HepG2 (cell line): ENCODE results near the gene GGA3. TPM values are rescaled to one million over a fixed set of nuclear protein-coding genes. Genes with fewer than 3 reads are reported as not detected.

Source experiments
- ATF7 ChIP-seq, 2 experiments: fragments of 450-650 bp in 1 of 2; sonication (generic) in 1 of 2; formaldehyde crosslinking in 1 of 2; IDR thresholded peaks; 2 replicates each; pipeline versions ENCODE4 v1.4.0 to v1.6.1; 2016 to 2020; ENCODE audit warnings: antibody characterized with exemption in 1 of 2, mild to moderate bottlenecking in 1 of 2, missing genetic modification reagents in 1 of 2
- CCDC6 ChIP-seq: sonication (generic); formaldehyde crosslinking; IDR thresholded peaks from 2 replicates; pipeline ENCODE4 v1.8.1; 2022; ENCODE audit warnings: mild to moderate bottlenecking, missing genetic modification reagents, moderate library complexity
- CREBL2 ChIP-seq: sonication (generic); formaldehyde crosslinking; IDR thresholded peaks from 2 replicates; pipeline ENCODE4 v1.8.1; 2023; ENCODE audit warnings: missing genetic modification reagents, mild to moderate bottlenecking, borderline replicate concordance
- HMGA1 ChIP-seq: sonication (generic); formaldehyde crosslinking; conservative IDR thresholded peaks from 2 replicates; pipeline ENCODE4 v1.4.0; 2020; ENCODE audit warnings: missing genetic modification reagents
- NFYC ChIP-seq: IDR thresholded peaks from 2 replicates; pipeline ENCODE4 v1.6.1; 2016; ENCODE audit warnings: missing genetic modification reagents, missing compliant biosample characterization
- PHF8 ChIP-seq: sonication (generic); formaldehyde crosslinking; IDR thresholded peaks from 2 replicates; pipeline ENCODE4 v1.5.0; 2020; ENCODE audit warnings: missing genetic modification reagents
- PPARG ChIP-seq: conservative IDR thresholded peaks from 2 replicates; pipeline ENCODE4 v1.6.1; 2016; ENCODE audit warnings: missing biosample characterization, missing genetic modification reagents
- PRPF4 ChIP-seq: fragments of 200-400 bp; formaldehyde crosslinking; IDR thresholded peaks from 2 replicates; pipeline ENCODE4 v1.6.1; 2016; ENCODE audit warnings: low read length, low read depth; ENCODE audit not compliant: poor library complexity, severe bottlenecking
- SRF ChIP-seq: IDR thresholded peaks from 2 replicates; pipeline ENCODE4 v1.6.1; 2011; ENCODE audit warnings: mild to moderate bottlenecking, low read depth, low read length, moderate library complexity
- TEAD2 ChIP-seq: sonication (generic); formaldehyde crosslinking; IDR thresholded peaks from 2 replicates; pipeline ENCODE4 v1.9.0; 2021; ENCODE audit warnings: missing genetic modification reagents
- TGIF2 ChIP-seq: IDR thresholded peaks from 2 replicates; pipeline ENCODE4 v1.6.1; 2016; ENCODE audit warnings: control low read depth, missing compliant biosample characterization
- ZBTB4 ChIP-seq: sonication (generic); formaldehyde crosslinking; IDR thresholded peaks from 2 replicates; pipeline ENCODE4 v1.4.0; 2020; ENCODE audit warnings: missing genetic modification reagents, mild to moderate bottlenecking, borderline replicate concordance
- ZNF614 ChIP-seq: IDR thresholded peaks from 2 replicates; pipeline ENCODE4 v1.6.1; 2018; ENCODE audit warnings: missing biosample characterization, missing genetic modification reagents, inconsistent platforms, borderline replicate concordance
- ZNF703 ChIP-seq: sonication (generic); formaldehyde crosslinking; IDR thresholded peaks from 2 replicates; pipeline ENCODE4 v1.5.1; 2020; ENCODE audit warnings: missing genetic modification reagents, mild to moderate bottlenecking, moderate library complexity, borderline replicate concordance
- ZNF878 ChIP-seq: sonication (generic); formaldehyde crosslinking; IDR thresholded peaks from 2 replicates; pipeline ENCODE4 v1.8.1; 2023; ENCODE audit warnings: mild to moderate bottlenecking, missing genetic modification reagents, moderate library complexity
- polyA plus RNA-seq, 8 experiments: library from polyadenylated mRNA; depleted of rRNA in 3 of 8; stranded (reverse) in 7 of 8; unstranded in 1 of 8; fragments of >200 nt; fragmentation: Illumina TruSeq in 4 of 8; extraction: Trizol in 4 of 8; gene quantifications; 2 replicates each; pipeline versions ENCODE4 v1.2.1 to v1.2.3, GENCODE V29; 2011 to 2016; ENCODE audit warnings: low read depth in 4 of 8, missing spikeins in 1 of 8, mixed read lengths in 1 of 8; ENCODE audit not compliant: insufficient read depth in 1 of 8
- total RNA-seq, 5 experiments: library from RNA; depleted of rRNA; stranded (reverse); fragments of >200 nt; fragmentation: Illumina TruSeq; extraction: Trizol; gene quantifications; 2 replicates each; pipeline ENCODE4 v1.2.3, GENCODE V29; 2016; ENCODE audit warnings: low read depth in 1 of 5
- TF ChIP-seq, protein P1 (sequence below): sonication (generic); formaldehyde crosslinking; IDR thresholded peaks from 2 replicates; pipeline ENCODE4 v1.5.0; 2020; ENCODE audit warnings: mild to moderate bottlenecking, missing genetic modification reagents
- TF ChIP-seq, protein P2 (sequence below): IDR thresholded peaks from 2 replicates; pipeline ENCODE4 v1.6.1; 2012; ENCODE audit warnings: low read depth, low read length, improper control_type of control experiment
- TF ChIP-seq, protein P3 (sequence below): sonication (generic); formaldehyde crosslinking; IDR thresholded peaks from 2 replicates; pipeline ENCODE4 v1.5.0; 2020; ENCODE audit warnings: missing genetic modification reagents

Gene GGA3
- total and polyA plus RNA-seq, 2 of the 13 experiments (the other 11 are each of a cell fraction or from before 2014, with no cell fraction given), result 28.4 to 43.7 TPM

DNA sequence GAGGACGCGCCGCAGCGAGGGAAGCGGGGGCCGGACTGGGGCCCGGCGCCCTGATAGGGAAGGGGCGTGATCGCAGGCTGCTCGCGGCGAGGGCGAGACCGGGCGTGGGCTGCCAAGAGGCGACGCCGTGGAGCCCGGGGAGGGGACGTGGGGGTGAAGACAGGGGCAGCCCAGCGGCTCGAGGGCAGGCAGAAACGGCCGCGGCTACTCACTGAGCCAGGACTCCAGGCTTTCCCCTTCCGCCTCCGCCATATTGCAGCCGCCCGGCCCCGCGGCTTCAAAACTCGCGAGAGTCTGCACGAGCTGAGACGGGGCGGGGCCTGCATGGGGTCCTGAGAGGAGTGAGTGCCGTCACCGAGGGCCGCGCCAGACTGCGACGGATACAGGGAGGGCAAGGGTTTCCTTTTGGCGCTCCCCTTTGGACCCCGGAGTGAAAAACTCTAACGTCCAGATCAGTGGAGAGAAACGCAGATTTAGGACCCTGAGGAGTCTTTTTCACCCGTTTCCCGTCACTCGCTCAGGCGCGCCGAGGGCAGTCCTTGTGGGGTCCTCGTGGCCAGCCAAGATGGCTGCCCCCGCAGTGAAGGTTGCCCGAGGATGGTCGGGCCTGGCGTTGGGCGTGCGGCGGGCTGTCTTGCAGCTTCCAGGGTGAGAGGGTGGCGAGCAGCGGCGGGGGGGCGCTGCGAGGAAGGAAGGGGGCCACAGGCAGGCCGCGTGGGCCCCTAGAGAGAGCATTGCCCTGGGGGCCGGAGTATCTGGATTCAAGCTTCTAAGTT lies at the start of gene GGA3, which contains the start of gene MRPS7 (continued):
- TF ChIP-seq ZBTB4 (peak; percentile 63; the same call in 1 of the 2 replicates), CCDC6 (CRISPR knock-in tag) (peak; percentile 30; the same call in 1 of the 2 replicates), ZNF614 (CRISPR knock-in tag) (peak; percentile 79; the same call in 1 of the 2 replicates), PRPF4 (no peak), NFYC (CRISPR knock-in tag) (no peak; the same call in 1 of the 2 replicates), ZNF703 (CRISPR knock-in tag) (peak; percentile 40; the same call in 1 of the 2 replicates), SRF (no peak), ZNF878 (peak; percentile 87), TEAD2 (no peak), TGIF2 (CRISPR knock-in tag) (peak; percentile 73; the same call in 1 of the 2 replicates), PHF8 (CRISPR knock-in tag) (peak; percentile 93), ATF7 (IDR thresholded peaks at IDR 0.05) (no peak), ATF7 (CRISPR knock-in tag; IDR thresholded peaks at IDR 0.05) (0 out of 2 replicates have a peak, but pooled peaks have one; percentile 13), HMGA1 (CRISPR knock-in tag) (no peak), PPARG (CRISPR knock-in tag) (peak; percentile 18; the same call in 1 of the 2 replicates), CREBL2 (CRISPR knock-in tag) (0 out of 2 replicates have a peak, but pooled peaks have one; percentile 24)
- TF ChIP-seq, protein P1, sequence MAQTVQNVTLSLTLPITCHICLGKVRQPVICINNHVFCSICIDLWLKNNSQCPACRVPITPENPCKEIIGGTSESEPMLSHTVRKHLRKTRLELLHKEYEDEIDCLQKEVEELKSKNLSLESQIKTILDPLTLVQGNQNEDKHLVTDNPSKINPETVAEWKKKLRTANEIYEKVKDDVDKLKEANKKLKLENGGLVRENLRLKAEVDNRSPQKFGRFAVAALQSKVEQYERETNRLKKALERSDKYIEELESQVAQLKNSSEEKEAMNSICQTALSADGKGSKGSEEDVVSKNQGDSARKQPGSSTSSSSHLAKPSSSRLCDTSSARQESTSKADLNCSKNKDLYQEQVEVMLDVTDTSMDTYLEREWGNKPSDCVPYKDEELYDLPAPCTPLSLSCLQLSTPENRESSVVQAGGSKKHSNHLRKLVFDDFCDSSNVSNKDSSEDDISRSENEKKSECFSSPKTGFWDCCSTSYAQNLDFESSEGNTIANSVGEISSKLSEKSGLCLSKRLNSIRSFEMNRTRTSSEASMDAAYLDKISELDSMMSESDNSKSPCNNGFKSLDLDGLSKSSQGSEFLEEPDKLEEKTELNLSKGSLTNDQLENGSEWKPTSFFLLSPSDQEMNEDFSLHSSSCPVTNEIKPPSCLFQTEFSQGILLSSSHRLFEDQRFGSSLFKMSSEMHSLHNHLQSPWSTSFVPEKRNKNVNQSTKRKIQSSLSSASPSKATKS (CRISPR knock-in tag), result no peak
- TF ChIP-seq, protein P2, sequence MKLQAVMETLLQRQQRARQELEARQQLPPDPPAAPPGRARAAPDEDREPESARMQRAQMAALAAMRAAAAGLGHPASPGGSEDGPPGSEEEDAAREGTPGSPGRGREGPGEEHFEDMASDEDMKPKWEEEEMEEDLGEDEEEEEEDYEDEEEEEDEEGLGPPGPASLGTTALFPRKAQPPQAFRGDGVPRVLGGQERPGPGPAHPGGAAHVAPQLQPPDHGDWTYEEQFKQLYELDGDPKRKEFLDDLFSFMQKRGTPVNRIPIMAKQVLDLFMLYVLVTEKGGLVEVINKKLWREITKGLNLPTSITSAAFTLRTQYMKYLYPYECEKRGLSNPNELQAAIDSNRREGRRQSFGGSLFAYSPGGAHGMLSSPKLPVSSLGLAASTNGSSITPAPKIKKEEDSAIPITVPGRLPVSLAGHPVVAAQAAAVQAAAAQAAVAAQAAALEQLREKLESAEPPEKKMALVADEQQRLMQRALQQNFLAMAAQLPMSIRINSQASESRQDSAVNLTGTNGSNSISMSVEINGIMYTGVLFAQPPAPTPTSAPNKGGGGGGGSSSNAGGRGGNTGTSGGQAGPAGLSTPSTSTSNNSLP, result peak; percentile 7; the same call in 1 of the 2 replicates
- TF ChIP-seq, protein P3, sequence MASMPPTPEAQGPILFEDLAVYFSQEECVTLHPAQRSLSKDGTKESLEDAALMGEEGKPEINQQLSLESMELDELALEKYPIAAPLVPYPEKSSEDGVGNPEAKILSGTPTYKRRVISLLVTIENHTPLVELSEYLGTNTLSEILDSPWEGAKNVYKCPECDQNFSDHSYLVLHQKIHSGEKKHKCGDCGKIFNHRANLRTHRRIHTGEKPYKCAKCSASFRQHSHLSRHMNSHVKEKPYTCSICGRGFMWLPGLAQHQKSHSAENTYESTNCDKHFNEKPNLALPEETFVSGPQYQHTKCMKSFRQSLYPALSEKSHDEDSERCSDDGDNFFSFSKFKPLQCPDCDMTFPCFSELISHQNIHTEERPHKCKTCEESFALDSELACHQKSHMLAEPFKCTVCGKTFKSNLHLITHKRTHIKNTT, result no peak
